AG09319 (cell line): Measurements from ENCODE around the gene MRTFA.

Experiments used
- DNase-seq: peaks from one replicate; pipeline ENCODE4 v3.0.0-alpha.2; 2010; ENCODE audit warnings: low read depth; ENCODE audit errors: extremely low read depth
- CTCF ChIP-seq: IDR thresholded peaks from 2 replicates; pipeline ENCODE4 v1.5.1; 2011; ENCODE audit warnings: low read depth, mild to moderate bottlenecking, inconsistent platforms, low read length, moderate library complexity

The MRTFA gene

GRCh38 chr22:40410272-40410671 lies 226.2 kb downstream of the MRTFA start:
- DNase-seq = no peak
- no peak for TF ChIP-seq CTCF

- no peak for DNase-seq
- TF ChIP-seq CTCF = no peak
Measured at GRCh38 chr22:40409613-40410113, 226.9 kb downstream of the MRTFA start.

GRCh38 chr22:40408718-40409612 lies 227.6 kb downstream of the MRTFA start:
- TF ChIP-seq CTCF = no peak
- no peak for DNase-seq

- no peak for DNase-seq
- TF ChIP-seq CTCF = no peak
Measured at GRCh38 chr22:40407831-40408717, 228.4 kb downstream of the MRTFA start.

GRCh38 chr22:40407021-40407761 lies 229.3 kb downstream of the MRTFA start:
- DNase-seq = no peak
- TF ChIP-seq CTCF = no peak

- TF ChIP-seq CTCF = no peak
- DNase-seq = no peak
Measured at GRCh38 chr22:40406063-40406890, 230.2 kb downstream of the MRTFA start.
